Adipose tissue (tissue), 3 donors: ENCODE measurements around the gene TP53BP1. TPM values are rescaled to one million over a fixed set of nuclear protein-coding genes. Genes with fewer than 3 reads are reported as not detected.

Experiments used
- H3K27ac ChIP-seq: one replicate; pipeline ENCODE4 v1.5.1; 2013; ENCODE audit warnings: low read depth, low read length
- WGBS, 3 donors: extraction: QIAGEN DNeasy Blood & Tissue Kit; methylation state at CpG; one replicate each; pipeline ENCODE4 v1.1.7; 2013; 5-methylcytosine and 5-hydroxymethylcytosine counted together
- polyA plus RNA-seq, 3 donors: library from polyadenylated mRNA; stranded (reverse); fragments of 200-250 nt; gene quantifications; one replicate each; pipeline ENCODE4 v1.2.3, GENCODE V29; 2013
- donor health status: healthy with polysubstance abuse.
- donor health status: Bipolar disorder and iron deficiency.
- donor health status: healthy.

Gene TP53BP1
- polyA plus RNA-seq, 3 donors: 5.2 to 8.6 (median 5.5) TPM

- H3K27ac ChIP-seq: no peak overlapping the region
Measured at GRCh38 chr15:43441316-43441715, 51.6 kb downstream of the TP53BP1 start.

- 19 to 46% (median 21%) methylated on average over 4 of the region's 4 CpGs for WGBS, 3 donors
Measured at GRCh38 chr15:43440721-43441281, 52.2 kb downstream of the TP53BP1 start.

GRCh38 chr15:43439268-43439667 lies 53.7 kb downstream of the TP53BP1 start:
- WGBS, 3 donors: 70 to 88% (median 87%) methylated on average over 3 of the region's 3 CpGs
- no peak overlapping the region for H3K27ac ChIP-seq

More at GRCh38 chr15:43440721-43441281, 52.2 kb downstream of the TP53BP1 start:
- no peak overlapping the region for H3K27ac ChIP-seq

GRCh38 chr15:43436395-43436794 lies 56.6 kb downstream of the TP53BP1 start:
- H3K27ac ChIP-seq: no peak overlapping the region
- 98% methylated on average over 7 of the region's 7 CpGs for WGBS, 3 donors

- no peak overlapping the region for H3K27ac ChIP-seq
Measured at GRCh38 chr15:43434446-43434845, 58.5 kb downstream of the TP53BP1 start.

GRCh38 chr15:43433661-43434303 lies 59.2 kb downstream of the TP53BP1 start:
- H3K27ac ChIP-seq: no peak overlapping the region

GRCh38 chr15:43433165-43433564 lies 59.8 kb downstream of the TP53BP1 start:
- WGBS, 3 donors: 87 to 92% (median 90%) methylated on average over 4 of the region's 4 CpGs
- no peak overlapping the region for H3K27ac ChIP-seq

More at GRCh38 chr15:43433661-43434303, 59.2 kb downstream of the TP53BP1 start:
- WGBS, 3 donors: 70 to 93% (median 83%) methylated on average over 3 of the region's 3 CpGs

- 50 to 70% (median 67%) methylated on average over 3 of the region's 3 CpGs for WGBS, 3 donors
- no peak overlapping the region for H3K27ac ChIP-seq
Measured at GRCh38 chr15:43429687-43430086, 63.3 kb downstream of the TP53BP1 start.

- 93 to 98% (median 93%) methylated on average over 3 of the region's 3 CpGs for WGBS, 3 donors
- no peak overlapping the region for H3K27ac ChIP-seq
Measured at GRCh38 chr15:43423793-43424192, 69.2 kb downstream of the TP53BP1 start.

GRCh38 chr15:43420876-43421275 lies 72.1 kb downstream of the TP53BP1 start:
- no peak overlapping the region for H3K27ac ChIP-seq
- WGBS, 3 donors: 95 to 97% (median 96%) methylated on average over 7 of the region's 7 CpGs

GRCh38 chr15:43420435-43420834 lies 72.5 kb downstream of the TP53BP1 start:
- 87 to 93% (median 88%) methylated on average over 10 of the region's 10 CpGs for WGBS, 3 donors

GRCh38 chr15:43414196-43414595 lies 78.8 kb downstream of the TP53BP1 start:
- H3K27ac ChIP-seq: no peak overlapping the region

More at GRCh38 chr15:43420435-43420834, 72.5 kb downstream of the TP53BP1 start:
- H3K27ac ChIP-seq: no peak overlapping the region

- 96 to 100% (median 96%) methylated on average over 1 of the region's 1 CpG for WGBS, 3 donors
- H3K27ac ChIP-seq: no peak overlapping the region
Measured at GRCh38 chr15:43412096-43412495, 80.9 kb downstream of the TP53BP1 start.

- 89 to 93% (median 91%) methylated on average over 5 of the region's 5 CpGs for WGBS, 3 donors
- no peak overlapping the region for H3K27ac ChIP-seq
Measured at GRCh38 chr15:43410572-43411214, 82.3 kb downstream of the TP53BP1 start.

- WGBS, 3 donors: 68 to 85% (median 84%) methylated on average over 4 of the region's 4 CpGs
Measured at GRCh38 chr15:43408789-43409188, 84.2 kb downstream of the TP53BP1 start.

GRCh38 chr15:43406808-43407207 lies 86.1 kb downstream of the TP53BP1 start:
- WGBS, 3 donors: 80 to 95% (median 83%) methylated on average over 2 of the region's 2 CpGs
- H3K27ac ChIP-seq: no peak overlapping the region

More at GRCh38 chr15:43408789-43409188, 84.2 kb downstream of the TP53BP1 start:
- no peak overlapping the region for H3K27ac ChIP-seq

GRCh38 chr15:43406189-43406588 lies 86.8 kb downstream of the TP53BP1 start:
- WGBS, 3 donors: 65 to 79% (median 77%) methylated on average over 2 of the region's 2 CpGs
- no peak overlapping the region for H3K27ac ChIP-seq

- WGBS, 3 donors: 85 to 89% (median 88%) methylated on average over 5 of the region's 5 CpGs
Measured at GRCh38 chr15:43404130-43404529, 88.8 kb downstream of the TP53BP1 start.

GRCh38 chr15:43403616-43404015 lies 89.3 kb downstream of the TP53BP1 start:
- no peak overlapping the region for H3K27ac ChIP-seq
- WGBS, 3 donors: 79 to 88% (median 87%) methylated on average over 8 of the region's 8 CpGs

More at GRCh38 chr15:43404130-43404529, 88.8 kb downstream of the TP53BP1 start:
- no peak overlapping the region for H3K27ac ChIP-seq

- H3K27ac ChIP-seq: no peak overlapping the region
- WGBS, 3 donors: 83 to 89% (median 85%) methylated on average over 3 of the region's 3 CpGs
Measured at GRCh38 chr15:43402255-43402654, 90.7 kb downstream of the TP53BP1 start.
